Sigmoid colon (tissue), 7 donors: Measurements from ENCODE around the gene FPGT. TPM values are rescaled to one million over a fixed set of nuclear protein-coding genes. Genes with fewer than 3 reads are reported as not detected.
"Not testable (repeated sequence)": the region's sequence is repeated elsewhere in the genome, so short reads cannot be mapped to it uniquely, and the experiment has no call there.

Experiments
- DNase-seq: peaks from one replicate; pipeline ENCODE4 v3.0.0-alpha.2; 2019
- H3K27ac ChIP-seq, 4 donors: fragments of 200-600 bp; sonication (generic); one replicate each; pipeline ENCODE4 v1.5.1; 2016 to 2019; ENCODE audit warnings: mild to moderate bottlenecking in 1 of 4
- H3K27me3 ChIP-seq, 3 donors: fragments of 200-600 bp; sonication (generic); one replicate each; pipeline ENCODE4 v1.5.1; 2019; ENCODE audit warnings: mild to moderate bottlenecking in 1 of 3
- H3K36me3 ChIP-seq, 4 donors: fragments of 200-600 bp; sonication (generic); one replicate each; pipeline ENCODE4 v1.5.1; 2016 to 2019
- H3K4me1 ChIP-seq, 4 donors: fragments of 200-600 bp; sonication (generic); one replicate each; pipeline ENCODE4 v1.5.1; 2017 to 2019
- H3K4me3 ChIP-seq, 4 donors: fragments of 200-600 bp; sonication (generic); one replicate each; pipeline ENCODE4 v1.5.1; 2017 to 2019; ENCODE audit warnings: mild to moderate bottlenecking in 2 of 4, moderate library complexity in 1 of 4
- H3K9me3 ChIP-seq, 4 donors: fragments of 200-600 bp in 3 of 4; sonication (generic) in 3 of 4; one replicate each; pipeline versions ENCODE4 v1.5.1 to v1.6.1; 2013 to 2019
- EP300 ChIP-seq, 4 donors: sonication (generic); formaldehyde crosslinking; IDR thresholded peaks; one replicate each; pipeline ENCODE4 v1.6.1; 2017; ENCODE audit warnings: antibody characterized with exemption in 4 of 4
- POLR2A ChIP-seq, 2 donors: fragments of 450-650 bp; IDR thresholded peaks; one replicate each; pipeline ENCODE4 v1.6.1; 2016; ENCODE audit warnings: antibody characterized with exemption in 2 of 2, mild to moderate bottlenecking in 2 of 2, moderate library complexity in 2 of 2
- POLR2AphosphoS5 ChIP-seq, 4 donors: sonication (generic); formaldehyde crosslinking; IDR thresholded peaks; one replicate each; pipeline ENCODE4 v1.6.1; 2017; ENCODE audit warnings: antibody characterized with exemption in 4 of 4
- WGBS, 2 donors: extraction: QIAGEN DNeasy Blood & Tissue Kit; methylation state at CpG; one replicate each; pipeline ENCODE4 v1.1.7; 2013; 5-methylcytosine and 5-hydroxymethylcytosine counted together
- intact Hi-C: fragments of 100-400 bp; cut with DNase I; formaldehyde crosslinking; loops from one replicate; pipeline ENCODE4 v1.15.1; 2023
- polyA plus RNA-seq, 3 donors: library from polyadenylated mRNA; stranded (reverse); fragments of 200-250 nt; gene quantifications; one replicate each; pipeline ENCODE4 v1.2.3, GENCODE V29; 2013
- total RNA-seq, 4 donors: library from RNA; depleted of rRNA; stranded (reverse); fragments of >200 nt; gene quantifications; one replicate each; pipeline ENCODE4 v1.1.0, GENCODE V29; 2016
- TF ChIP-seq, protein P1 (sequence below), 4 experiments: fragments of 450-650 bp in 3 of 4; fragments of 200-600 bp in 1 of 4; IDR thresholded peaks; one replicate each; pipeline ENCODE4 v1.5.1; 2016 to 2019; ENCODE audit warnings: antibody characterized with exemption in 4 of 4, mild to moderate bottlenecking in 3 of 4, moderate library complexity in 2 of 4
- donor health status: healthy with polysubstance abuse.
- donor health status: Bipolar disorder and iron deficiency.
- donor health status: healthy.

FPGT gene
- total RNA-seq (10 to 100 TPM in 3 of 4 donors, 1 to 10 TPM in 1; 8.3 to 20.3 (median 11.3) TPM), polyA plus RNA-seq (10 to 100 TPM in 2 of 3 donors, 1 to 10 TPM in 1; 7.4 to 11.1 (median 10.2) TPM)

GRCh38 chr1:74197657-74198552 lies at the start of gene FPGT, which contains the start of gene LRRIQ3:
TSS of gene FPGT (plus strand) at chr1:74198242. CDS start at chr1:74198279, 37 bp downstream.
TSS of gene LRRIQ3 (minus strand) at chr1:74198176. CDS start at chr1:74183684, 14,492 bp downstream.
- intact Hi-C loops, result no loop called here
- Histone ChIP-seq H3K4me1 (peaks cover 0 to 17% (median 7%) of the 10 kb centered on the region in 4 donors), H3K27ac (peak within 1 kb of the TSS; percentile 75 to 88 (median 83)), H3K36me3 (peaks cover 0 to 21% (median 0%) of the 10 kb centered on the region in 4 donors), H3K9me3 (no peaks in the 10 kb centered on the region), H3K4me3 (peak within 1 kb of the TSS; percentile 54 to 73 (median 66)), H3K27me3 (no peaks in the 10 kb centered on the region)
- TF ChIP-seq POLR2A (IDR thresholded peaks at IDR 0.05) (peak; percentile 70 to 80), POLR2AphosphoS5 (IDR thresholded peaks at IDR 0.05) (peak; percentile 84 to 96 (median 92)), EP300 (IDR thresholded peaks at IDR 0.05) (no peak)
- TF ChIP-seq, protein P1, sequence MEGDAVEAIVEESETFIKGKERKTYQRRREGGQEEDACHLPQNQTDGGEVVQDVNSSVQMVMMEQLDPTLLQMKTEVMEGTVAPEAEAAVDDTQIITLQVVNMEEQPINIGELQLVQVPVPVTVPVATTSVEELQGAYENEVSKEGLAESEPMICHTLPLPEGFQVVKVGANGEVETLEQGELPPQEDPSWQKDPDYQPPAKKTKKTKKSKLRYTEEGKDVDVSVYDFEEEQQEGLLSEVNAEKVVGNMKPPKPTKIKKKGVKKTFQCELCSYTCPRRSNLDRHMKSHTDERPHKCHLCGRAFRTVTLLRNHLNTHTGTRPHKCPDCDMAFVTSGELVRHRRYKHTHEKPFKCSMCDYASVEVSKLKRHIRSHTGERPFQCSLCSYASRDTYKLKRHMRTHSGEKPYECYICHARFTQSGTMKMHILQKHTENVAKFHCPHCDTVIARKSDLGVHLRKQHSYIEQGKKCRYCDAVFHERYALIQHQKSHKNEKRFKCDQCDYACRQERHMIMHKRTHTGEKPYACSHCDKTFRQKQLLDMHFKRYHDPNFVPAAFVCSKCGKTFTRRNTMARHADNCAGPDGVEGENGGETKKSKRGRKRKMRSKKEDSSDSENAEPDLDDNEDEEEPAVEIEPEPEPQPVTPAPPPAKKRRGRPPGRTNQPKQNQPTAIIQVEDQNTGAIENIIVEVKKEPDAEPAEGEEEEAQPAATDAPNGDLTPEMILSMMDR (IDR thresholded peaks at IDR 0.05), result no peak
- peak; percentile 97 for DNase-seq
- 2 to 5% methylated on average over 41 of the region's 41 CpGs for WGBS, 2 donors

GRCh38 chr1:74160046-74160445 lies 38.0 kb upstream of the FPGT start:
- DNase-seq, result no peak
- TF ChIP-seq EP300 (IDR thresholded peaks at IDR 0.05) (no peak), POLR2A (IDR thresholded peaks at IDR 0.05) (no peak), POLR2AphosphoS5 (IDR thresholded peaks at IDR 0.05) (no peak)
- TF ChIP-seq, protein P1 (IDR thresholded peaks at IDR 0.05), result no peak
- intact Hi-C loops, result no loop called here
- H3K9me3 ChIP-seq, result no peaks in the 10 kb centered on the region
- no peaks in the 10 kb centered on the region for H3K36me3 ChIP-seq
- 69 to 84% methylated on average over 2 of the region's 2 CpGs for WGBS, 2 donors
- H3K4me1 ChIP-seq, result no peaks in the 10 kb centered on the region
- H3K27me3 ChIP-seq, result no peaks in the 10 kb centered on the region
- H3K4me3 ChIP-seq, result no peak overlapping the region
- no peak overlapping the region for H3K27ac ChIP-seq

DNA sequence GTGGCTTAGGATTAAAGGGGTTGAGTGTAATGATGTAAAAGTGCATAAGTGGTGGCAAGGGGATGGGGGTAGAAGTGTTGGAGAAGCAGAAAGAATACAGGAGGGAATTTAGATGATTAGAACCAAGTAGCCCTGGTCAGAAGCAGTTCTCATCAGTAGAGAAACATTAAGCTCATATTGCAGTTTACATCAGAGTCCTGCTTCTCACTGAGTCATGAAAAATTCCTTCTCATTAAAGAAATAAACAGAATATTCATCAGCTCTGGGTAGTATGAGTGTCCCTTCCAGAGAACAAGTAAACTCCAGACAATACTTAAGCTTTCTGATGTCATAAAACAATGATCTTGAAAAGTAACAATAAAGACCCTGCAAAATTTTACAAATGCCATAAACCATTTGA lies 36.5 kb upstream of the FPGT start:
- intact Hi-C loops, result no loop called here
- H3K4me1 ChIP-seq, result no peaks in the 10 kb centered on the region
- H3K27me3 ChIP-seq, result no peaks in the 10 kb centered on the region
- DNase-seq, result no peak
- H3K36me3 ChIP-seq, result no peaks in the 10 kb centered on the region
- H3K27ac ChIP-seq, result no peak overlapping the region
- no peaks in the 10 kb centered on the region for H3K9me3 ChIP-seq
- TF ChIP-seq POLR2AphosphoS5 (IDR thresholded peaks at IDR 0.05) (no peak), EP300 (IDR thresholded peaks at IDR 0.05) (no peak), POLR2A (IDR thresholded peaks at IDR 0.05) (no peak)
- TF ChIP-seq, protein P1 (IDR thresholded peaks at IDR 0.05), result no peak
- H3K4me3 ChIP-seq, result no peak overlapping the region

- intact Hi-C loops, result no loop called here
- no peaks in the 10 kb centered on the region for H3K36me3 ChIP-seq
- DNase-seq, result no peak
- no peak overlapping the region for H3K27ac ChIP-seq
- H3K4me3 ChIP-seq, result no peak overlapping the region
- no peaks in the 10 kb centered on the region for H3K4me1 ChIP-seq
- H3K9me3 ChIP-seq, result no peaks in the 10 kb centered on the region
- H3K27me3 ChIP-seq, result no peaks in the 10 kb centered on the region
- TF ChIP-seq EP300 (IDR thresholded peaks at IDR 0.05) (no peak), POLR2AphosphoS5 (IDR thresholded peaks at IDR 0.05) (no peak), POLR2A (IDR thresholded peaks at IDR 0.05) (no peak)
- TF ChIP-seq, protein P1 (IDR thresholded peaks at IDR 0.05), result no peak
- 69 to 74% methylated on average over 5 of the region's 5 CpGs for WGBS, 2 donors
Measured at GRCh38 chr1:74162333-74162732, 35.7 kb upstream of the FPGT start.

GRCh38 chr1:74174423-74174822 lies 23.6 kb upstream of the FPGT start:
- H3K4me3 ChIP-seq, H3K4me1 ChIP-seq, intact Hi-C loops, H3K36me3 ChIP-seq, H3K27me3 ChIP-seq, DNase-seq, H3K27ac ChIP-seq: not testable (repeated sequence)
- peaks cover 0 to 11% (median 0%) of the 10 kb centered on the region in 4 donors for H3K9me3 ChIP-seq
- 86 to 96% methylated on average over 1 of the region's 1 CpG for WGBS, 2 donors
